Activated CD4-positive, alpha-beta T cell treated with anti-CD3 and anti-CD28 coated beads for 1 hour (primary cell): ENCODE results near the gene GMDS.

Experiments
- DNase-seq: peaks from one replicate; pipeline ENCODE4 v3.0.0-alpha.2; 2020

Gene GMDS

DNA sequence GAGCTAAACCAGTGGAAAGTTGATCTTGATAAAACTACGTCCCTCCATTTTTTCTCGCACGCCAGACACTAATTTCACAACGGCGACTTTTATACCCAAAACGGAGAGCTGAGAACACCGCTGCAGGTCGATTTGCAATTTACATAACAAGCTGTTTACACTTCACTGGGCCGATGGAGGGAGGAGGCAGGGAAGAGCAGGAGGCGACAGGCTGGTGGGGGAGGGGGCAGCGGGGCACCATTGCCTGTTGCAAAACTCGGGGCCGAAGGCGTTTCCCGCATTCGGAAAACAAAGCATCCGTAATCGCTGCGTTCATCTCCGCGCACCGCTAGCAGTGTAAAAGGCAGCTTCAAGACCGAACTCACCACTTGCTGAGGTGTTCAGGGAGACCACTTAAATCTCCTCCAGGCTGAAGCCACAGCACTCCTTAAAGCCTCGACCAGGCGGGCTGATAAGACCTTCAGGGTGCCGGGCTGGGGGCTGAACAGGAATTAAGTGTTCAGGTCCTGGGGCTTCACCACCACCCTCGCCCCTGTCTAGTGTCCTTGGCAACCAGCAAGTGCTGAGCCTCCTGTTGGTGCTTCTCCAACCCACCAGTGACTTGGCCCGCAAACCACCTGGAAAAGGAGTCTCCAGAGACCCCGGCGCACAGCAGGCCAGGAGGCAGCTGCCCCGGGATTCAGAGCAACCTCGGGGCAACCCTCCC is 637.7 kb downstream of the GMDS start:
- no peak for DNase-seq

- DNase-seq, result no peak
Observed at GRCh38 chr6:1606780-1607515, 638.5 kb downstream of the GMDS start.

GRCh38 chr6:1605893-1606779 is 639.3 kb downstream of the GMDS start:
- no peak for DNase-seq

GRCh38 chr6:1605004-1605892 is 640.2 kb downstream of the GMDS start:
- DNase-seq, result no peak

- peak; percentile 48 for DNase-seq
Observed at GRCh38 chr6:1604158-1605003, 641.0 kb downstream of the GMDS start.

GRCh38 chr6:1603708-1604107 is 641.7 kb downstream of the GMDS start:
- no peak for DNase-seq

DNA sequence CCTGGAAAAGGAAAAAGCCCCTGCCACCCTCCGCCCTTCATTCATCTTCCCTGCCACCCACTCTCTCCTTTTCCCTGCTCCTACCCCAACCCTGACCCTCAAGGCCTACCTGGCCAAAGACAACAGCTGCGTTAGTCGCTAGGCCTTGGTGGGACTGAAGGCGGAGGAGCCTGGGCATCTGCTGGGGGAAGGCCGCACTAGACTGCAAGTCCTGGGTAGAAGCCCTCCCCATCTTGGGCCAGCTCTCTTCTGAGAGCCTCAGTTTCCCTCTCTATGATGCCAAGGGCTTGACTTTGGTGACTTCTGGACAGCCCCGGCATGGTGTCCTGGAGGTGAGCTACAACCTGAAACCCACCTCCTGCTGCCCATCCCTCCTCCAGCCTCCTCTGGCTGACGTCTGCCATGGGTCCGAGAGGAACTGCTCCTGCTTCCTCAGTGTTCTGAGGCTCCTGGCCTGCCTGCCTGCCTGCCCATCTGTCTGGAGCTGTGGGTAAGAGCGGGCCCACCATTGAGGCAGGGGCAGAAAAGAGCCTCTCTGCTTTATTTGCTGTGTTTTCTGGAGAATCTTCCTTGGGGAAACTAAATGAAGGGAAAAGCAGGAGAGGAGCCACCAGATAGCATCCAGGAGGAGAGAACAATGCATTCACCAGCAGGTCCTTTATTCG is 643.2 kb downstream of the GMDS start:
- no peak for DNase-seq

GRCh38 chr6:1601158-1602048 is 644.0 kb downstream of the GMDS start:
- DNase-seq, result no peak

DNA sequence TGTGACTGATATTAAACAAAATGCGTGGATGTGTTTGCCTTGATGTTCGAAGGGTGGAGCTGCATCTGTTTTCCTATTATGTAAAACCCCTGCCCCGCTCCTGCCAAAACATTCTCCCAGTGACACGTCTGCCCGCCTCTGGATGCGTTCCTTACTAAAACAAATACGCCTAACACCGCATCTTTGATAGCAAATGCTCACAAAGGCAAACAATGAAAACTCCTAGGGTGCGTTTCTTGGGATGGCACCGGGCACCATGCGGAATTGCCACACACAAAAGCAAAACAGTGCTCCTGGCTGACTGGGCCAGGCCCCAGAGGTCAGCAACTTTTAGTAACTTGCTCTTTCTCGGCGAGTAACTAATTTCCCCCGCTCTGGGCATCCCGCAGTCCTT is 644.6 kb downstream of the GMDS start:
- no peak for DNase-seq

DNA sequence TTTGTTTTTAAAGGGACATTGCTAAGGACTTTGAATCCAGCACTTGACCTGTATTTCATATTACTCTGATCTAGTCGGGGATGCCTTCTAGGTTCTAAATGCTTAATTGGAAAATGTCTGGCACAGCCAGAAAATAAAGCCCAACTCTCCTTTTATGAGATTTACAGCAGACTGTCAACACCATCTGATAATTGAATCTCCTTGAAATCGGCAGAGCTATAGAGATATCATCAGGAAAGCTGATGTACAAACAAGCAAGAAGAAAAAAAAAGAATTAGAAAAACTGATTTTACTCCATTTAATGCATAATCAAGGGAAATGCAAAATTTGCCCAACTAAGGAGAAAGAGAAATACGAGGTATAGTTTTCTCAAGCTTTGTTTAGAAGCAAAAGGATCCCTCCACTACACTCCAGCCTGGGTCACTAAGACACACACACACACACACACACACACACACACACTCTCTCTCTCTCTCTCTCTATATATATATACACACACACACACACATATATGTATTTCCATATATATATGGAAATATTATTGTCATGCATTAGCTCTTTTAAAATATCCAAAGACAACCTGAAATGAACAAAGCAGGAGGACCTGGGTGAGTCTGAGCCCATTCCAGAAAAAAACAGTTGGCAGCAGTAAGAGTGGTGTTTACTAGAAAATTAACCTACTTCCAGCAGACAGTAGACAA is 645.2 kb downstream of the GMDS start:
- no peak for DNase-seq

DNA sequence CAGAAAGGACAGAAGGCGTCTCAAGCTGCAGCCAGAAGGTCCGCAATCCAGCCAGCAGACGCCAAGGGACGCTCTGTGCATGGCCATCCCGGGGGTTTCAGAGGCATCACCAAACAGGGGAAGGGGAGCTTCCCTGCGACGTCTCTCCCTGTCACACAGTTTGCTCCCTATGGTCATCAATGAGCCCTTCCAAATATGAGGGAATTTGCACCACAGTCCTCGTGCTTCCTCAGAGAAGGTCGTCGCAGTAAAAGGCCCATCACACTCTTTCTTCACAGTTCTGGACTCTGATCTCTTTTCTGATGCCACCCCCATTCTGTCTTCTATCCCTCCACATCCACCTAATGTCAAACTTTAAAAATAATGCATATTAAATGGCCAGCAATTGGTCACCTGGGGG is 645.9 kb downstream of the GMDS start:
- DNase-seq, result no peak

DNA sequence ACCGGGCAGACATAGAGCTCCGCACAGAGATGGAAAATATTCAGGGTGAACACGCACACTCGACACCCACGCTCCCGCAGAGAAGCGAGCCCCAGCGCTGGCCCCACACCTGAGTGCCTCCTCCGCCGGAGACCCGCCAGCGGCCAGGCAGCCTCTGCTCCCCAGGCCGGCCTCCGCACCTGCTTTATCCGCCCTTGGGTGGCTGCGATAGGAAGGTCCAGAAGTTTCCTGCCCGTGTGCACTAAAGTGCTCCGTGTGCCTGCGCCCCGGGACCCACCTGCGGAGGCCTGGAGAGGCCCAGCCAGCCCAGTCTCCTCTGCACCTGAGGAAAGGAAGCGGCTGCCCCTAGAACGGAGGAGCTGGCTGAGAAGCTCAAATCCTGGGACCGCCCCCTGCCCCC is 646.5 kb downstream of the GMDS start:
- no peak for DNase-seq

DNA sequence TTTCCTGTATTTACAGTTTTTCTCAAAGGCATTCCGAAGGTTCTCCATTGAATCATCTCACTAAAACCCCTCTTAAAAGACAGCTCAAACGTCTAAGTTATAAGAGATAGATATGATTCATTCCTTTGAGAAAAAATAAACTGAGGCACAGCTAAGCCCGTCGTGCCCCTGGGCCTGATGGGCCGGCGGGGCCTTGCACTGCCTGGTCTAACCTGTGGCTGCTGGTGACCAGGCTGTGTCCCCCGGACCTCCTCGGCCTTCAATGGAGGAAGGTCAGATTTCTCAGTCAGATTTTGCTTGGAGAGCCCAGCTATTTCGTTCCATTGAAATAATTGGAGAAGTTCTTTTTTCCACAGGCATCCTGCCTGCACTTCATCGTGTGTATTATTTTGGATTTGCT is 647.0 kb downstream of the GMDS start:
- DNase-seq, result no peak

DNA sequence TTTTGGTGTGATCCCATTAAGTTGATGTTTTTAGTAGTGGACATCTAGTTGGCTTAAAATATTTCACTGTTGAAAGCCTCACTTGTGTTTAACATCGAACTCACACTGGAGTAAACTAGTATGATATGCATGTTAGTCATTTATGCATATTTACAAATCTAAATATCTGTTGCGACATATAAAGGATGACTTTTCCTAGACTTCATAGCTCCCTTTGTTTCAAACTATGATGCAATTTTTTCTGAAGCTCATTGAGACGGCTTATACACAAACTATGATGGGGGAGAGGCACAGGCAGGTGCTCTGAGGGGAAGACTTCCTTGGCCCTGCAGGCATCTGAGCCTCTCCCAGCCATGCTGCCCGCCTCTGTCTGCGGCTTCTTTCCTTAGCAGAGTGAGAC is 647.5 kb downstream of the GMDS start:
- no peak for DNase-seq

DNA sequence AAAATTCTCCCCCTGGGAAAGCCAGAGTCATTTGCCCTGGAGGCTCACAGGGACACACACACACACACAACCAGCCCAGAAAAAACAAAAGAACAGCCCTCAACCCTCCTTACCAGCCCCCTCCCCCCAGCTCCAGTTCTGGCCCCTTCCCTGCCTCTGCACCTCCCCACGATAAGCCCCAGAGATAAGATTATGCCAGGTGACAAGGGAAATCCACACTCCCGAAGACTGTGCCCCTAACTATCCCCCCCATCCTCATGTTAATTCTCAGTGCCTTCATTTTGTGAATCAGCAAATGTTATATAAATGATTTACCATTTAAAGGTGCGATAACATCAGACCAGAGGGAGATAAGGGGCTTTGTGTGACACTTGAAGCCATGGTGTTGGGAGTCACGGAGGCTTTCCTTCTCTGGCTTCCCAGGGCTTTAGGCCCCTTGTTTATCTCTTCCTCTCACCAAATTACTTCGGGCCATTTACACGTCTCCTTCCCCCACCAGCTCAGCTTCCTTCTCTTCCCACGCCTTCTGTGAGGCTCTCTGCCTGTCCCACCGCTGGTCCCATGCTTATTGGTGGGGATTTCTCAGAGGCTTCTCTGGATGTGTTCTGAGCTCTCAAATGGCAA is 648.2 kb downstream of the GMDS start:
- no peak for DNase-seq

- peak; percentile 59 for DNase-seq
Observed at GRCh38 chr6:1596088-1596852, 649.1 kb downstream of the GMDS start.

GRCh38 chr6:1595271-1596087 is 649.9 kb downstream of the GMDS start:
- DNase-seq, result no peak
